Vagina (tissue), 2 donors: ENCODE results near the gene ARHGDIB. TPM values are rescaled to one million over a fixed set of nuclear protein-coding genes. Genes with fewer than 3 reads are reported as not detected.

Experiments used
- DNase-seq, 2 donors: peaks; one replicate each; pipeline ENCODE4 v3.0.0-alpha.2; 2017; ENCODE audit errors: extremely low spot score in 2 of 2
- H3K27ac ChIP-seq: fragments of 200-600 bp; sonication (generic); one replicate; pipeline ENCODE4 v1.5.1; 2019
- H3K27me3 ChIP-seq: fragments of 200-600 bp; sonication (generic); one replicate; pipeline ENCODE4 v1.5.1; 2019
- H3K36me3 ChIP-seq, 2 donors: fragments of 200-600 bp; sonication (generic); one replicate each; pipeline ENCODE4 v1.5.1; 2017 to 2019
- H3K4me1 ChIP-seq: fragments of 200-600 bp; sonication (generic); one replicate; pipeline ENCODE4 v1.5.1; 2019
- H3K4me3 ChIP-seq, 2 donors: fragments of 200-600 bp; sonication (generic); 1 replicate in 1 of 2; 2 replicates in 1 of 2; pipeline ENCODE4 v1.5.1; 2016 to 2019
- H3K9me3 ChIP-seq: fragments of 200-600 bp; sonication (generic); one replicate; pipeline ENCODE4 v1.5.1; 2019
- POLR2A ChIP-seq, 2 donors: fragments of 450-650 bp; IDR thresholded peaks; one replicate each; pipeline ENCODE4 v1.6.1; 2017; ENCODE audit warnings: antibody characterized with exemption in 2 of 2, mild to moderate bottlenecking in 2 of 2, moderate library complexity in 2 of 2
- POLR2AphosphoS5 ChIP-seq, 2 donors: sonication (generic); formaldehyde crosslinking; IDR thresholded peaks; one replicate each; pipeline ENCODE4 v1.9.0; 2017; ENCODE audit warnings: antibody characterized with exemption in 2 of 2, mild to moderate bottlenecking in 2 of 2, low read depth in 1 of 2; ENCODE audit not compliant: insufficient read depth in 1 of 2
- intact Hi-C: fragments of 100-400 bp; cut with DNase I; formaldehyde crosslinking; loops from one replicate; pipeline ENCODE4 v1.15.1; 2023
- total RNA-seq: library from RNA; depleted of rRNA; stranded (reverse); fragments of >200 nt; gene quantifications from one replicate; pipeline ENCODE4 v1.2.3, GENCODE V29; 2016
- TF ChIP-seq, protein P1 (sequence below), 3 experiments: fragments of 450-650 bp in 2 of 3; fragments of 200-600 bp in 1 of 3; sonication (generic) in 1 of 3; IDR thresholded peaks; one replicate each; pipeline ENCODE4 v1.5.1; 2017 to 2019; ENCODE audit warnings: antibody characterized with exemption in 3 of 3, mild to moderate bottlenecking in 2 of 3, moderate library complexity in 2 of 3

The ARHGDIB gene
- total RNA-seq, 1 donor from 2014 or later = 153 TPM

DNA sequence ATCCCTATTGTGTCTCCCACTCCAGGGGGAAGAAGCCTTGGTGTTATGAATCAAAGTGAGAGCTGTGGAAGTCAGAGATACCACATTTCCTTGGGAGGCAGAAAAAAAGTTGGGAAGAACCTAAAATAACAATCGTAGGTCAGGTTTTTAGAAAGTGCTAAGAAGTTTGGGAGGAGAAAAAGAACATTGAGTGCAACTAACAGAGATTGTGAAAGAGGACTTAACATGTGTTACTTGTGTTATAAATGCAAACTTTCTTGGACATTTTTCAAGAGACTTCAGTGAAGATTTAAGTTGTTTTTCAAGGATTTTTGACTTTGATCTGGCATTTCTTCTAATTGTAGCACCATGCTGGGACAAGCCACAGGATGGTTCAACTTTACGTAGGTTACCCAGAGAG is 15.2 kb downstream of the ARHGDIB start:
- peaks cover 20% of the 10 kb centered on the region for H3K4me1 ChIP-seq
- no peaks in the 10 kb centered on the region for H3K9me3 ChIP-seq
- H3K4me3 ChIP-seq = no peak overlapping the region
- TF ChIP-seq POLR2A (IDR thresholded peaks at IDR 0.05) = no peak
- TF ChIP-seq POLR2AphosphoS5 (IDR thresholded peaks at IDR 0.05; ENCODE audit: insufficient read depth in 1 of 2, low read depth in 1 of 2) = no peak
- TF ChIP-seq, protein P1, sequence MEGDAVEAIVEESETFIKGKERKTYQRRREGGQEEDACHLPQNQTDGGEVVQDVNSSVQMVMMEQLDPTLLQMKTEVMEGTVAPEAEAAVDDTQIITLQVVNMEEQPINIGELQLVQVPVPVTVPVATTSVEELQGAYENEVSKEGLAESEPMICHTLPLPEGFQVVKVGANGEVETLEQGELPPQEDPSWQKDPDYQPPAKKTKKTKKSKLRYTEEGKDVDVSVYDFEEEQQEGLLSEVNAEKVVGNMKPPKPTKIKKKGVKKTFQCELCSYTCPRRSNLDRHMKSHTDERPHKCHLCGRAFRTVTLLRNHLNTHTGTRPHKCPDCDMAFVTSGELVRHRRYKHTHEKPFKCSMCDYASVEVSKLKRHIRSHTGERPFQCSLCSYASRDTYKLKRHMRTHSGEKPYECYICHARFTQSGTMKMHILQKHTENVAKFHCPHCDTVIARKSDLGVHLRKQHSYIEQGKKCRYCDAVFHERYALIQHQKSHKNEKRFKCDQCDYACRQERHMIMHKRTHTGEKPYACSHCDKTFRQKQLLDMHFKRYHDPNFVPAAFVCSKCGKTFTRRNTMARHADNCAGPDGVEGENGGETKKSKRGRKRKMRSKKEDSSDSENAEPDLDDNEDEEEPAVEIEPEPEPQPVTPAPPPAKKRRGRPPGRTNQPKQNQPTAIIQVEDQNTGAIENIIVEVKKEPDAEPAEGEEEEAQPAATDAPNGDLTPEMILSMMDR (IDR thresholded peaks at IDR 0.05) = no peak
- no peaks in the 10 kb centered on the region for H3K27me3 ChIP-seq
- intact Hi-C loops = no loop called here
- peaks cover 0 to 7% of the 10 kb centered on the region in 2 donors for H3K36me3 ChIP-seq
- no peak for DNase-seq
- peak overlapping the region; percentile 31 for H3K27ac ChIP-seq

DNA sequence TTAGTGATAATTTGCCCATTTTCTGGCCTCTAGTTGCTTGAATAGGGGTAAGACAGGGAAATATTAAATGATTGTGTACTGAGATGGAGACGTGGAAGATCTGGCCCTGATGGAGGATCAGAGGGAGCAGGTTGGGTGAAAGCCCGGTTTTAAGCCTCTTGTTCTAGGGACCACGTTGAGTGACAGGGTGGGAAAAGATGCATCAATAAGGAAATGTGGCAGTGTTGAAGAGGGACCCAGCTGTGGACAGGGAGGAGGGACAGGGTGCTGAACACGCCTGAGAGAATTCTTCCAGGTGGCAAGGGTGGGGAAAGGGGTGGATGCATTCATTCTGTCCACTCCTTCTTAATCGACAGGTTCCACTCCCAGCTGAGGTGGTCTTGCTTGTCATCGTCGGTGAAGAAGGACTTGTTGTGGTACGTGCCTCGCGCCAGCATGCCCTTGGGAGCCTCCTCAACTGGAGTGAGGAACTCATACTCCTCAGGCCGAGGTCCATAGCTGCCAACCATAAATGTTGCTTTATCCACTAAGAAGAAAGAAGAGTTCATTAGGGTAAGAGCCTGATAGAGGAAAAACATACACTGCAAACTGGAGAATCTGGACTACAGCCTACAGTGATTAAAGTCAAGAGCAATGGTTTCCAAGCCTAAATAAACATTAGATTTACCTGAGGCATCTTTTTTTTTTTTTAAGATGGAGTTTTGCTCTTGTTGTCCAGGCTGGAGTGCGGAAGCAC is 19.0 kb downstream of the ARHGDIB start:
- intact Hi-C loops = no loop called here
- H3K9me3 ChIP-seq = no peaks in the 10 kb centered on the region
- H3K4me3 ChIP-seq = no peak overlapping the region
- no peaks in the 10 kb centered on the region for H3K27me3 ChIP-seq
- no peak for DNase-seq
- peaks cover 7% of the 10 kb centered on the region for H3K4me1 ChIP-seq
- peaks cover 0 to 7% of the 10 kb centered on the region in 2 donors for H3K36me3 ChIP-seq
- TF ChIP-seq POLR2A (IDR thresholded peaks at IDR 0.05) (no peak), POLR2AphosphoS5 (IDR thresholded peaks at IDR 0.05; ENCODE audit: insufficient read depth in 1 of 2, low read depth in 1 of 2) (no peak)
- TF ChIP-seq, protein P1 (IDR thresholded peaks at IDR 0.05) = no peak
- H3K27ac ChIP-seq = no peak overlapping the region

DNA sequence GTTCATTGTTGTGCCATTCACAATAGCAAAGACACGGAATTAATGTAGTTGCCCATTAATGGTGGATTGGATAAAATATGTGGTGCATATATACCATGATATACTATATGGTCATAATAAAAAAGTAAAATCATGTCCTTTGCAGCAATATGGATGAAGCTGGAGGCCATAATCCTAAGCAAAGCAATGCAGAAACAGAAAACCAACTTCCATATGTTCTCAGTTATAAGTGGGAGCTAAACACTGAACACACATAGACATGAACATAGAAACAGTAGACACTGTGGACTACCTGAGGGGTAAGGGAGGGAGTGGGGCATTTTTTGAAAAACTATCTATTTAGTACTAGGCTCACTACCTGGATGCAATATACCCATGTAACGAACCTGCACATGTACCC is 20.0 kb downstream of the ARHGDIB start:
- Histone ChIP-seq H3K27ac (no peak overlapping the region), H3K27me3 (no peaks in the 10 kb centered on the region), H3K4me1 (peaks cover 1% of the 10 kb centered on the region), H3K9me3 (no peaks in the 10 kb centered on the region), H3K4me3 (no peak overlapping the region), H3K36me3 (peaks cover 0 to 7% of the 10 kb centered on the region in 2 donors)
- intact Hi-C loops = no loop called here
- DNase-seq = no peak
- TF ChIP-seq POLR2AphosphoS5 (IDR thresholded peaks at IDR 0.05; ENCODE audit: insufficient read depth in 1 of 2, low read depth in 1 of 2) (no peak), POLR2A (IDR thresholded peaks at IDR 0.05) (no peak)
- TF ChIP-seq, protein P1 (IDR thresholded peaks at IDR 0.05) = no peak

DNA sequence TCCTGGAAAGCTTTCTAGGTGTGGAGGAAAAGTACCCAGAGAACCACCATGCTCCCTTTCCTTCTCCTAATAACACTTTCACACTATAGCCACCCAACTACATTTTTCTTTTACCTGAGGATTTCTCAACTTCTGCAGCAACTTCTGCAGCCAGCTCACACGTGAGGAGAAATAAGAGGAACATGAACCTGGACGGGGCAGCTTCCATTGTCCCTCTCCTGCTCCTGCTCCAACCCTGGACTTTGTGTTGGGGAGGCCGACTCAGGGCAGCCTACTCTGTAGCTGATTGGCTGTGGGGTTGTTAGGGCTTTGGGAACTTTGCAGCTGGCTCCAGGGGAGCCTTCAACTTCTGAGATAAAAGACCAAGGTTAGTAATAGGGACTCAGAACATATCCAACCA is 23.1 kb downstream of the ARHGDIB start, which contains the start of gene ERP27:
ERP27 (minus strand) TSS at position 237 of the 400 bp plus-strand sequence; CDS start at position 208, 29 bp downstream.
- DNase-seq = no peak
- no peak within 1 kb of the TSS for H3K27ac ChIP-seq
- no peaks in the 10 kb centered on the region for H3K27me3 ChIP-seq
- H3K4me1 ChIP-seq = no peaks in the 10 kb centered on the region
- H3K36me3 ChIP-seq = no peaks in the 10 kb centered on the region
- TF ChIP-seq POLR2AphosphoS5 (IDR thresholded peaks at IDR 0.05; ENCODE audit: insufficient read depth in 1 of 2, low read depth in 1 of 2) = no peak
- TF ChIP-seq, protein P1 (IDR thresholded peaks at IDR 0.05) = no peak
- no peaks in the 10 kb centered on the region for H3K9me3 ChIP-seq
- intact Hi-C loops = no loop called here
- H3K4me3 ChIP-seq = no peak within 1 kb of the TSS

DNA sequence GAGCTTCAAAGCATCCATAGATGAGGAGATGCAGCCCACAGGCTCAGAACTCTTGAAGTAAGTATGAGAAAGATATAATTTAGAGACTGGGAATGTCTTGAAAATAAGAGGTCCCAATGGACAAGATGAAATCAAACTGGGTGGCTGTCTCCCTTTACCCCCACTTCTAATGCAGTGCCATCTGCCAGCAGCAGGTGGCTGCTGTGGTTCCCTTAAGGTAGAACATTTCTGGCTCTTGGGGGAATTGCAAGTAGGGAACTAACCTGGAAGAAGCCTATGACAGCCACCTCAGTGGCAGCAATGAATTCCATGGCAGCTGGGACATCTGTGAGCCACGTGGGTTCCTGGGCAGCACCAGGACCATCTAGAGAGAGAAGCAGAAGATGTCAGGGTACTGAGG is 23.7 kb downstream of the ARHGDIB start:
- Histone ChIP-seq H3K4me3 (no peak overlapping the region), H3K4me1 (no peaks in the 10 kb centered on the region), H3K27me3 (no peaks in the 10 kb centered on the region), H3K9me3 (no peaks in the 10 kb centered on the region), H3K27ac (no peak overlapping the region), H3K36me3 (no peaks in the 10 kb centered on the region)
- intact Hi-C loops = no loop called here
- TF ChIP-seq POLR2A (IDR thresholded peaks at IDR 0.05) = no peak
- TF ChIP-seq, protein P1 (IDR thresholded peaks at IDR 0.05) = no peak
- no peak for TF ChIP-seq POLR2AphosphoS5 (IDR thresholded peaks at IDR 0.05; ENCODE audit: insufficient read depth in 1 of 2, low read depth in 1 of 2)
- no peak for DNase-seq
